ENCODE results near the gene ANTKMT.

DNA sequence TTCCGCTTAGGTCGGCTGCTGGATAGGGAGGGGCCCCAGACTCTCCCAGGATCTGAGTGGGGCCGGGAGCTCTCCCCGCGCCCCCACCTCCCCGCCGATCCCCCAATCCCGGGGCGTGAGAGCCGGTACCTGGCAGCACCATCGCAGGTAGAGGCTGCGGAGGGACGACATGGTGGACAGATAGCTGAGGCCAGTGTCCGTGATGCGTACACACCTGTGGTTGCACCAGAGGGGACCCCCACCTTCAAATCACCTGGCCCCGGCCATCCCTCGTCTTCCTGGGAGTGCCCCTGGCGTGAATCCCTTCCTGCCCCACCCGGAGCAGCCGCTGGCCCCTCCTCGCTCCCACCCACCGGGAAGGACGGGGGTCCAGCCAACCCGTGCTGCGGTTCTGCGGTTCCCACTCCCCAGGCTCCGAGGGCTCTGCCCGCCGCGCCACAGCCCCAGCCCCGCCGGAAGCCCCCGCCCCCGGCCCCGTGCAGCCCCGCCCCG, 26.0 kb upstream of the ANTKMT start:
- TF ChIP-seq TAF1 (IDR thresholded peaks at IDR 0.05; ENCODE audit: borderline replicate concordance, insufficient read depth, low read length) = no peak
- no peak for TF ChIP-seq SIN3A (IDR thresholded peaks at IDR 0.05; ENCODE audit: borderline replicate concordance, insufficient read depth, low read length)
- TF ChIP-seq, protein P1, sequence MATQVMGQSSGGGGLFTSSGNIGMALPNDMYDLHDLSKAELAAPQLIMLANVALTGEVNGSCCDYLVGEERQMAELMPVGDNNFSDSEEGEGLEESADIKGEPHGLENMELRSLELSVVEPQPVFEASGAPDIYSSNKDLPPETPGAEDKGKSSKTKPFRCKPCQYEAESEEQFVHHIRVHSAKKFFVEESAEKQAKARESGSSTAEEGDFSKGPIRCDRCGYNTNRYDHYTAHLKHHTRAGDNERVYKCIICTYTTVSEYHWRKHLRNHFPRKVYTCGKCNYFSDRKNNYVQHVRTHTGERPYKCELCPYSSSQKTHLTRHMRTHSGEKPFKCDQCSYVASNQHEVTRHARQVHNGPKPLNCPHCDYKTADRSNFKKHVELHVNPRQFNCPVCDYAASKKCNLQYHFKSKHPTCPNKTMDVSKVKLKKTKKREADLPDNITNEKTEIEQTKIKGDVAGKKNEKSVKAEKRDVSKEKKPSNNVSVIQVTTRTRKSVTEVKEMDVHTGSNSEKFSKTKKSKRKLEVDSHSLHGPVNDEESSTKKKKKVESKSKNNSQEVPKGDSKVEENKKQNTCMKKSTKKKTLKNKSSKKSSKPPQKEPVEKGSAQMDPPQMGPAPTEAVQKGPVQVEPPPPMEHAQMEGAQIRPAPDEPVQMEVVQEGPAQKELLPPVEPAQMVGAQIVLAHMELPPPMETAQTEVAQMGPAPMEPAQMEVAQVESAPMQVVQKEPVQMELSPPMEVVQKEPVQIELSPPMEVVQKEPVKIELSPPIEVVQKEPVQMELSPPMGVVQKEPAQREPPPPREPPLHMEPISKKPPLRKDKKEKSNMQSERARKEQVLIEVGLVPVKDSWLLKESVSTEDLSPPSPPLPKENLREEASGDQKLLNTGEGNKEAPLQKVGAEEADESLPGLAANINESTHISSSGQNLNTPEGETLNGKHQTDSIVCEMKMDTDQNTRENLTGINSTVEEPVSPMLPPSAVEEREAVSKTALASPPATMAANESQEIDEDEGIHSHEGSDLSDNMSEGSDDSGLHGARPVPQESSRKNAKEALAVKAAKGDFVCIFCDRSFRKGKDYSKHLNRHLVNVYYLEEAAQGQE (IDR thresholded peaks at IDR 0.05; ENCODE audit: insufficient read depth in 1 of 2, low read depth in 2 of 2, low read length in 2 of 2) = no peak
